ENCODE measurements around the gene SLC35E1. TPM values are rescaled to one million over a fixed set of nuclear protein-coding genes. Genes with fewer than 3 reads are reported as not detected.
A peak's percentile ranks its signal among the peaks of the same experiment; 100 is the strongest.

Gene SLC35E1
- total and polyA plus RNA-seq, 4 donors = 22.5 to 37.7 (median 29.2) TPM

- no peaks in the 10 kb centered on the region for H3K27me3 ChIP-seq (ENCODE audit: control insufficient read depth in 1 of 2, insufficient read depth in 2 of 2, low read length in 1 of 2)
- no peaks in the 10 kb centered on the region for H3K9me3 ChIP-seq (ENCODE audit: control insufficient read depth, low read length)
- H3K4me3 ChIP-seq (ENCODE audit: low read length in 2 of 2) = no peak overlapping the region
- 86 to 92% methylated on average over 2 of the region's 2 CpGs for WGBS, 2 donors
- intact Hi-C loops (cut with DNase I) = no loop called here
- no peaks in the 10 kb centered on the region for H3K4me1 ChIP-seq (ENCODE audit: control insufficient read depth in 1 of 2, insufficient read depth in 2 of 2, low read length in 2 of 2)
- no peaks in the 10 kb centered on the region for H3K36me3 ChIP-seq (ENCODE audit: control insufficient read depth in 1 of 2, insufficient read depth in 2 of 2, low read length in 1 of 2)
- no peak for DNase-seq
- no peak overlapping the region for H3K27ac ChIP-seq (ENCODE audit: low read depth in 1 of 2, low read length in 2 of 2)
- no peak for ATAC-seq (ENCODE audit: low FRiP score)
These were observed 41.6 kb upstream of the SLC35E1 start for GRCh38 chr19:16613841-16614240.

GRCh38 chr19:16612636-16613035 is 40.4 kb upstream of the SLC35E1 start:
- ATAC-seq (ENCODE audit: low FRiP score) = no peak
- H3K4me1 ChIP-seq (ENCODE audit: control insufficient read depth in 1 of 2, insufficient read depth in 2 of 2, low read length in 2 of 2) = no peaks in the 10 kb centered on the region

GRCh38 chr19:16611121-16611520 is 38.9 kb upstream of the SLC35E1 start:
- H3K4me3 ChIP-seq (ENCODE audit: low read length in 2 of 2) = no peak overlapping the region
- no peak for ATAC-seq (ENCODE audit: low FRiP score)
- no peak overlapping the region for H3K27ac ChIP-seq (ENCODE audit: low read depth in 1 of 2, low read length in 2 of 2)
- H3K27me3 ChIP-seq (ENCODE audit: control insufficient read depth in 1 of 2, insufficient read depth in 2 of 2, low read length in 1 of 2) = no peaks in the 10 kb centered on the region
- intact Hi-C loops (cut with DNase I) = no loop called here
- 92 to 94% methylated on average over 6 of the region's 6 CpGs for WGBS, 2 donors
- H3K9me3 ChIP-seq (ENCODE audit: control insufficient read depth, low read length) = no peaks in the 10 kb centered on the region
- no peaks in the 10 kb centered on the region for H3K36me3 ChIP-seq (ENCODE audit: control insufficient read depth in 1 of 2, insufficient read depth in 2 of 2, low read length in 1 of 2)
- no peak for DNase-seq
- H3K4me1 ChIP-seq (ENCODE audit: control insufficient read depth in 1 of 2, insufficient read depth in 2 of 2, low read length in 2 of 2) = no peaks in the 10 kb centered on the region

More at GRCh38 chr19:16612636-16613035, 40.4 kb upstream of the SLC35E1 start:
- WGBS, 2 donors = 61 to 67% methylated on average over 3 of the region's 3 CpGs
- Histone ChIP-seq H3K9me3 (ENCODE audit: control insufficient read depth, low read length) (no peaks in the 10 kb centered on the region), H3K4me3 (ENCODE audit: low read length in 2 of 2) (no peak overlapping the region), H3K27ac (ENCODE audit: low read depth in 1 of 2, low read length in 2 of 2) (no peak overlapping the region), H3K27me3 (ENCODE audit: control insufficient read depth in 1 of 2, insufficient read depth in 2 of 2, low read length in 1 of 2) (no peaks in the 10 kb centered on the region), H3K36me3 (ENCODE audit: control insufficient read depth in 1 of 2, insufficient read depth in 2 of 2, low read length in 1 of 2) (no peaks in the 10 kb centered on the region)
- intact Hi-C loops (cut with DNase I) = no loop called here
- DNase-seq = no peak

GRCh38 chr19:16609511-16610200 is 37.4 kb upstream of the SLC35E1 start:
- H3K4me3 ChIP-seq (ENCODE audit: low read length in 2 of 2) = no peak overlapping the region
- no peak overlapping the region for H3K27ac ChIP-seq (ENCODE audit: low read depth in 1 of 2, low read length in 2 of 2)
- intact Hi-C loops (cut with DNase I) = no loop called here
- no peaks in the 10 kb centered on the region for H3K36me3 ChIP-seq (ENCODE audit: control insufficient read depth in 1 of 2, insufficient read depth in 2 of 2, low read length in 1 of 2)
- H3K27me3 ChIP-seq (ENCODE audit: control insufficient read depth in 1 of 2, insufficient read depth in 2 of 2, low read length in 1 of 2) = no peaks in the 10 kb centered on the region
- no peaks in the 10 kb centered on the region for H3K9me3 ChIP-seq (ENCODE audit: control insufficient read depth, low read length)
- no peaks in the 10 kb centered on the region for H3K4me1 ChIP-seq (ENCODE audit: control insufficient read depth in 1 of 2, insufficient read depth in 2 of 2, low read length in 2 of 2)
- DNase-seq (no peak), ATAC-seq (ENCODE audit: low FRiP score) (no peak)
- WGBS, 2 donors = 71 to 81% methylated on average over 5 of the region's 5 CpGs

GRCh38 chr19:16608290-16608739 is 36.1 kb upstream of the SLC35E1 start:
- 81 to 87% methylated on average over 1 of the region's 1 CpG for WGBS, 2 donors
- H3K36me3 ChIP-seq (ENCODE audit: control insufficient read depth in 1 of 2, insufficient read depth in 2 of 2, low read length in 1 of 2) = no peaks in the 10 kb centered on the region
- no peaks in the 10 kb centered on the region for H3K27me3 ChIP-seq (ENCODE audit: control insufficient read depth in 1 of 2, insufficient read depth in 2 of 2, low read length in 1 of 2)
- DNase-seq (no peak), ATAC-seq (ENCODE audit: low FRiP score) (peak; percentile 68)
- no peak overlapping the region for H3K27ac ChIP-seq (ENCODE audit: low read depth in 1 of 2, low read length in 2 of 2)
- intact Hi-C loops (cut with DNase I) = no loop called here
- H3K9me3 ChIP-seq (ENCODE audit: control insufficient read depth, low read length) = no peaks in the 10 kb centered on the region
- H3K4me3 ChIP-seq (ENCODE audit: low read length in 2 of 2) = no peak overlapping the region
- no peaks in the 10 kb centered on the region for H3K4me1 ChIP-seq (ENCODE audit: control insufficient read depth in 1 of 2, insufficient read depth in 2 of 2, low read length in 2 of 2)

GRCh38 chr19:16607819-16608218 is 35.6 kb upstream of the SLC35E1 start:
- 81 to 87% methylated on average over 12 of the region's 12 CpGs for WGBS, 2 donors
- DNase-seq = no peak
- Histone ChIP-seq H3K4me1 (ENCODE audit: control insufficient read depth in 1 of 2, insufficient read depth in 2 of 2, low read length in 2 of 2) (no peaks in the 10 kb centered on the region), H3K4me3 (ENCODE audit: low read length in 2 of 2) (no peak overlapping the region), H3K9me3 (ENCODE audit: control insufficient read depth, low read length) (no peaks in the 10 kb centered on the region), H3K36me3 (ENCODE audit: control insufficient read depth in 1 of 2, insufficient read depth in 2 of 2, low read length in 1 of 2) (no peaks in the 10 kb centered on the region), H3K27me3 (ENCODE audit: control insufficient read depth in 1 of 2, insufficient read depth in 2 of 2, low read length in 1 of 2) (no peaks in the 10 kb centered on the region), H3K27ac (ENCODE audit: low read depth in 1 of 2, low read length in 2 of 2) (peak overlapping the region in 1 of 2 donors; percentile 26)
- no peak for ATAC-seq (ENCODE audit: low FRiP score)
- intact Hi-C loops (cut with DNase I) = no loop called here

GRCh38 chr19:16605553-16605994 is 33.4 kb upstream of the SLC35E1 start:
- Histone ChIP-seq H3K27ac (ENCODE audit: low read depth in 1 of 2, low read length in 2 of 2) (no peak overlapping the region), H3K36me3 (ENCODE audit: control insufficient read depth in 1 of 2, insufficient read depth in 2 of 2, low read length in 1 of 2) (no peaks in the 10 kb centered on the region), H3K4me1 (ENCODE audit: control insufficient read depth in 1 of 2, insufficient read depth in 2 of 2, low read length in 2 of 2) (no peaks in the 10 kb centered on the region), H3K9me3 (ENCODE audit: control insufficient read depth, low read length) (no peaks in the 10 kb centered on the region), H3K27me3 (ENCODE audit: control insufficient read depth in 1 of 2, insufficient read depth in 2 of 2, low read length in 1 of 2) (no peaks in the 10 kb centered on the region), H3K4me3 (ENCODE audit: low read length in 2 of 2) (no peak overlapping the region)
- ATAC-seq (ENCODE audit: low FRiP score) = no peak
- no peak for DNase-seq
- WGBS, 2 donors = 55 to 60% methylated on average over 8 of the region's 8 CpGs
- intact Hi-C loops (cut with DNase I) = no loop called here

GRCh38 chr19:16605115-16605514 is 32.9 kb upstream of the SLC35E1 start:
- WGBS, 2 donors = 92 to 95% methylated on average over 3 of the region's 3 CpGs
- no peak overlapping the region for H3K27ac ChIP-seq (ENCODE audit: low read depth in 1 of 2, low read length in 2 of 2)

GRCh38 chr19:16604615-16605014 is 32.4 kb upstream of the SLC35E1 start:
- DNase-seq (no peak), ATAC-seq (ENCODE audit: low FRiP score) (no peak)
- no peaks in the 10 kb centered on the region for H3K4me1 ChIP-seq (ENCODE audit: control insufficient read depth in 1 of 2, insufficient read depth in 2 of 2, low read length in 2 of 2)
- no peaks in the 10 kb centered on the region for H3K36me3 ChIP-seq (ENCODE audit: control insufficient read depth in 1 of 2, insufficient read depth in 2 of 2, low read length in 1 of 2)
- H3K4me3 ChIP-seq (ENCODE audit: low read length in 2 of 2) = no peak overlapping the region
- intact Hi-C loops (cut with DNase I) = no loop called here
- no peak overlapping the region for H3K27ac ChIP-seq (ENCODE audit: low read depth in 1 of 2, low read length in 2 of 2)
- no peaks in the 10 kb centered on the region for H3K9me3 ChIP-seq (ENCODE audit: control insufficient read depth, low read length)
- H3K27me3 ChIP-seq (ENCODE audit: control insufficient read depth in 1 of 2, insufficient read depth in 2 of 2, low read length in 1 of 2) = no peaks in the 10 kb centered on the region
- WGBS, 2 donors = 89 to 93% methylated on average over 6 of the region's 6 CpGs

More at GRCh38 chr19:16605115-16605514, 32.9 kb upstream of the SLC35E1 start:
- H3K36me3 ChIP-seq (ENCODE audit: control insufficient read depth in 1 of 2, insufficient read depth in 2 of 2, low read length in 1 of 2) = no peaks in the 10 kb centered on the region
- ATAC-seq (ENCODE audit: low FRiP score) (no peak), DNase-seq (no peak)
- H3K4me3 ChIP-seq (ENCODE audit: low read length in 2 of 2) = no peak overlapping the region
- H3K9me3 ChIP-seq (ENCODE audit: control insufficient read depth, low read length) = no peaks in the 10 kb centered on the region
- no peaks in the 10 kb centered on the region for H3K27me3 ChIP-seq (ENCODE audit: control insufficient read depth in 1 of 2, insufficient read depth in 2 of 2, low read length in 1 of 2)
- intact Hi-C loops (cut with DNase I) = no loop called here
- H3K4me1 ChIP-seq (ENCODE audit: control insufficient read depth in 1 of 2, insufficient read depth in 2 of 2, low read length in 2 of 2) = no peaks in the 10 kb centered on the region

Measured in aorta (tissue), 5 donors.